SW 1271 (cell line): ENCODE results near the gene NTHL1.
A peak's percentile ranks its signal among the peaks of the same experiment; 100 is the strongest.

Source experiments
- DNase-seq, 2 experiments: peaks; one replicate each; lab custom pipeline; 2025; lab: John Stamatoyannopoulos, UW

Gene NTHL1

GRCh38 chr16:2047330-2048115 lies at the start of gene NTHL1, which contains the start of gene TSC2:
NTHL1 (minus strand) TSS chr16:2047834; CDS start chr16:2047823, 11 bp downstream.
TSC2 (plus strand) TSS chr16:2047985; CDS start chr16:2048616, 631 bp downstream.
- DNase-seq: peak; percentile 60 to 87

GRCh38 chr16:2096853-2097595 lies 49.4 kb upstream of the NTHL1 start:
- DNase-seq: no peak

GRCh38 chr16:2095918-2096582 lies 48.4 kb upstream of the NTHL1 start:
- DNase-seq: no peak

GRCh38 chr16:2095315-2095853 lies 47.8 kb upstream of the NTHL1 start:
- no peak for DNase-seq

- no peak for DNase-seq
These were observed 46.2 kb upstream of the NTHL1 start for GRCh38 chr16:2093793-2094192.

GRCh38 chr16:2092866-2093265 lies 45.2 kb upstream of the NTHL1 start:
- DNase-seq: no peak

GRCh38 chr16:2092256-2092620 lies 44.6 kb upstream of the NTHL1 start:
- no peak for DNase-seq

GRCh38 chr16:2091547-2092255 lies 44.1 kb upstream of the NTHL1 start:
- DNase-seq: no peak

GRCh38 chr16:2090777-2091546 lies 43.3 kb upstream of the NTHL1 start:
- no peak for DNase-seq

- no peak for DNase-seq
These were observed 42.8 kb upstream of the NTHL1 start for GRCh38 chr16:2090481-2090776.

GRCh38 chr16:2089706-2090480 lies 42.3 kb upstream of the NTHL1 start:
- DNase-seq: no peak

GRCh38 chr16:2088759-2089358 lies 41.2 kb upstream of the NTHL1 start:
- DNase-seq: no peak

- no peak for DNase-seq
These were observed 40.4 kb upstream of the NTHL1 start for GRCh38 chr16:2087748-2088631.

GRCh38 chr16:2086812-2087747 lies 39.4 kb upstream of the NTHL1 start:
- DNase-seq: no peak

- DNase-seq: no peak
These were observed 38.6 kb upstream of the NTHL1 start for GRCh38 chr16:2086106-2086742.

- DNase-seq: no peak
These were observed 38.0 kb upstream of the NTHL1 start for GRCh38 chr16:2085669-2086068.

- DNase-seq: no peak
These were observed 37.4 kb upstream of the NTHL1 start for GRCh38 chr16:2084895-2085625.
